Hepatocyte (in vitro differentiated cells): ENCODE results near the gene ZNF521. TPM values are rescaled to one million over a fixed set of nuclear protein-coding genes. Genes with fewer than 3 reads are reported as not detected.

ENCODE experiments used
- DNase-seq: peaks from one replicate; pipeline ENCODE4 v3.0.0-alpha.2; 2016; ENCODE audit warnings: low spot score
- H2AFZ ChIP-seq: fragments of 200-600 bp; sonication (generic); 2 replicates; pipeline ENCODE4 v1.6.0; 2016; ENCODE audit warnings: antibody characterized with exemption, mild to moderate bottlenecking
- H3K27ac ChIP-seq: fragments of 200-600 bp; sonication (generic); 2 replicates; pipeline ENCODE4 v1.5.1; 2016; ENCODE audit warnings: mild to moderate bottlenecking
- H3K27me3 ChIP-seq: fragments of 200-600 bp; sonication (generic); 2 replicates; pipeline ENCODE4 v1.6.1; 2016
- H3K36me3 ChIP-seq: fragments of 200-600 bp; sonication (generic); replicated peaks from 2 replicates; pipeline ENCODE4 v1.5.1; 2016; ENCODE audit warnings: low read depth; ENCODE audit not compliant: insufficient read depth
- H3K4me1 ChIP-seq: fragments of 200-600 bp; sonication (generic); 2 replicates; pipeline ENCODE4 v1.5.1; 2016; ENCODE audit warnings: mild to moderate bottlenecking, moderate library complexity; ENCODE audit not compliant: insufficient read depth
- H3K4me2 ChIP-seq: fragments of 200-600 bp; sonication (generic); 2 replicates; pipeline ENCODE4 v1.6.0; 2016
- H3K4me3 ChIP-seq: fragments of 200-600 bp; sonication (generic); 2 replicates; pipeline ENCODE4 v1.5.1; 2016; ENCODE audit warnings: mild to moderate bottlenecking
- H3K79me2 ChIP-seq: fragments of 200-600 bp; sonication (generic); 2 replicates; pipeline ENCODE4 v1.6.0; 2017; ENCODE audit warnings: mild to moderate bottlenecking
- H3K9me2 ChIP-seq: fragments of 200-600 bp; sonication (generic); replicated peaks from 2 replicates; pipeline ENCODE4 v1.6.0; 2017; ENCODE audit warnings: mild to moderate bottlenecking; ENCODE audit not compliant: insufficient read depth
- H3K9me3 ChIP-seq: fragments of 200-600 bp; sonication (generic); 2 replicates; pipeline ENCODE4 v1.5.1; 2016; ENCODE audit warnings: low read depth, mild to moderate bottlenecking
- H4K20me1 ChIP-seq: fragments of 200-600 bp; sonication (generic); 2 replicates; pipeline ENCODE4 v1.6.0; 2016; ENCODE audit warnings: mild to moderate bottlenecking; ENCODE audit not compliant: insufficient read depth, poor library complexity, severe bottlenecking
- EZH2 ChIP-seq: fragments of 200-600 bp; sonication (generic); IDR thresholded peaks from 2 replicates; pipeline ENCODE4 v1.6.1; 2016; ENCODE audit warnings: antibody characterized with exemption, mild to moderate bottlenecking, borderline replicate concordance
- EZH2phosphoT487 ChIP-seq: fragments of 200-600 bp; sonication (generic); IDR thresholded peaks from one replicate; pipeline ENCODE4 v1.6.1; 2018; ENCODE audit warnings: antibody characterized with exemption, mild to moderate bottlenecking, low read depth, moderate library complexity; ENCODE audit not compliant: unreplicated experiment, severe bottlenecking
- WGBS: methylation state at CpG from one replicate; pipeline ENCODE4 v1.1.6; 2016; ENCODE audit warnings: low lambda C conversion rate; ENCODE audit errors: missing lambda C conversion rate; 5-methylcytosine and 5-hydroxymethylcytosine counted together
- polyA plus RNA-seq: library from polyadenylated mRNA; unstranded; fragments of >200 nt; fragmentation: Nextera tagmentation; extraction: Ambion mirVana; gene quantifications from 2 replicates; pipeline ENCODE4 v1.2.1, GENCODE V29; 2016
- total RNA-seq: library from RNA; depleted of rRNA; stranded (reverse); fragments of >200 nt; gene quantifications from 2 replicates; pipeline ENCODE4 v1.2.3, GENCODE V29; 2014
- TF ChIP-seq, protein P1 (sequence below): fragments of 200-600 bp; sonication (generic); IDR thresholded peaks from 2 replicates; pipeline ENCODE4 v1.5.1; 2016; ENCODE audit warnings: antibody characterized with exemption, mild to moderate bottlenecking; ENCODE audit not compliant: poor library complexity

Gene ZNF521
- total and polyA plus RNA-seq, 2 experiments from 2014 or later = 9.0 to 16.3 TPM

DNA sequence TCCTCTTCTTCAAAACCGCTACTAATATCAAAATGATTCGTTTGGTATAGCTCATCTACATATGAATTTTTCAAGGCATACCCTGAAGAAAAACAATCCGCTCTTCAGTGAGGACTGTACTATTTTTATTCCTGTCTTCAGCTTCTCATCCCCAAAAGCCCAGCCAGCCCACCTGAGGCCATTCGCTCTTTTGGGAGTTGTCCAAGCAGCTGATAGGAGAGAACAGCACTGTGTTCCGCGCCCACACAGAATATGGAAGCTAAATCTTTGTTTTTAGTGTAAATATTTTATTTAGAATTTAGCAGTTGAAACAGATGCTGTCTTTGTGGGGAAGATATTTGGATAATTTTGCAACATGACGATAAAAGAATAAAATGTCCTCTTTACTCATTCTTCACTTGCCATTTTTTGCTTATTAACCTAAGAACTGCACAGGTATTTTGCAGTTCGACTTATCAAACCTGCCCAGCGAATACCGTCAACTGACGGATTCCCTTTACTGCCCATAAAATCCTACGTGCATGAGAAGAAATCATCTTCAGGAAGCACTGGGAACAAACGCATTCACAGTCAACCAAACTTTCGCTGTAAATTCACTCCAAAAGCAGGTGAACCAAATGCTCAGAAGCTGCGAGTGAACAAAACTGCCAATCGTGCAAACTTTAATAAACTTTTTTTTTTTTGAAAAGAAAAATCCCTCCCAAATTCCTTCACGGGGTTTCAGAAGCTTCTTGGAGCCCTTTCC lies 3.4 kb downstream of the ZNF521 start:
- Histone ChIP-seq H2AFZ (no peak overlapping the region), H3K27ac (peak overlapping the region; percentile 86)

DNA sequence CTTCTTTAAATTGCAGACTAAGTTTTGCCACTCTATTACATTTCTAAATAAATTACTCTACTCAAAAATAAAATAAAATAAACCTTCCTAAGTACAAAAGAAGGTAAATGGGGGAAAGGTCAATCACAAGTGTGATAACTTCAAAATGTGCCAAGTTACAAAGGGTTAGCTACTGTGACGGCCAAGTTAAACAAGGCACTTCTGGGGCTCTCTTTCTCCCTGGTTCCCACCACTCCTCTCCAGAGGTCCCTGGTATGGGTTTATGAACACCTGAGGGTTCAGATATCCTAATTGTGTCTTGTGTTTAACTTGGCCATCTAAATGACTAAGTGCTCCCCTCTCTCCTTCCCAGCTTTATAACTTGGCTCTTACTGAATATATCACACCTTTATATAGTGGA lies 5.4 kb downstream of the ZNF521 start:
- TF ChIP-seq, protein P1, sequence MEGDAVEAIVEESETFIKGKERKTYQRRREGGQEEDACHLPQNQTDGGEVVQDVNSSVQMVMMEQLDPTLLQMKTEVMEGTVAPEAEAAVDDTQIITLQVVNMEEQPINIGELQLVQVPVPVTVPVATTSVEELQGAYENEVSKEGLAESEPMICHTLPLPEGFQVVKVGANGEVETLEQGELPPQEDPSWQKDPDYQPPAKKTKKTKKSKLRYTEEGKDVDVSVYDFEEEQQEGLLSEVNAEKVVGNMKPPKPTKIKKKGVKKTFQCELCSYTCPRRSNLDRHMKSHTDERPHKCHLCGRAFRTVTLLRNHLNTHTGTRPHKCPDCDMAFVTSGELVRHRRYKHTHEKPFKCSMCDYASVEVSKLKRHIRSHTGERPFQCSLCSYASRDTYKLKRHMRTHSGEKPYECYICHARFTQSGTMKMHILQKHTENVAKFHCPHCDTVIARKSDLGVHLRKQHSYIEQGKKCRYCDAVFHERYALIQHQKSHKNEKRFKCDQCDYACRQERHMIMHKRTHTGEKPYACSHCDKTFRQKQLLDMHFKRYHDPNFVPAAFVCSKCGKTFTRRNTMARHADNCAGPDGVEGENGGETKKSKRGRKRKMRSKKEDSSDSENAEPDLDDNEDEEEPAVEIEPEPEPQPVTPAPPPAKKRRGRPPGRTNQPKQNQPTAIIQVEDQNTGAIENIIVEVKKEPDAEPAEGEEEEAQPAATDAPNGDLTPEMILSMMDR = no peak
- TF ChIP-seq EZH2phosphoT487 = no peak
- no peak for TF ChIP-seq EZH2
- H3K9me2 ChIP-seq = no peaks in the 10 kb centered on the region
- H3K4me3 ChIP-seq = no peak overlapping the region
- H3K27me3 ChIP-seq = peaks cover 49% of the 10 kb centered on the region
- no peaks in the 10 kb centered on the region for H3K9me3 ChIP-seq
- no peak for DNase-seq
- H3K79me2 ChIP-seq = peaks cover 40% of the 10 kb centered on the region
- no peak overlapping the region for H3K27ac ChIP-seq
- no peak overlapping the region for H3K4me2 ChIP-seq
- 69% methylated on average over 1 of the region's 1 CpG for WGBS
- H3K36me3 ChIP-seq = no peaks in the 10 kb centered on the region
- no peaks in the 10 kb centered on the region for H3K4me1 ChIP-seq
- H2AFZ ChIP-seq = no peak overlapping the region
- no peaks in the 10 kb centered on the region for H4K20me1 ChIP-seq

More for the DNA sequence above, 3.4 kb downstream of the ZNF521 start:
- TF ChIP-seq EZH2phosphoT487 = no peak
- peak; percentile 87 for TF ChIP-seq EZH2
- TF ChIP-seq, protein P1 = no peak
- H3K4me1 ChIP-seq = no peaks in the 10 kb centered on the region
- DNase-seq = no peak
- peaks cover 59% of the 10 kb centered on the region for H3K27me3 ChIP-seq
- H3K9me2 ChIP-seq = no peaks in the 10 kb centered on the region
- WGBS = 34% methylated on average over 17 of the region's 17 CpGs
- peak overlapping the region; percentile 83 for H3K4me3 ChIP-seq
- peaks cover 34% of the 10 kb centered on the region for H3K79me2 ChIP-seq
- H4K20me1 ChIP-seq = no peaks in the 10 kb centered on the region
- H3K4me2 ChIP-seq = peak overlapping the region; percentile 89
- no peaks in the 10 kb centered on the region for H3K36me3 ChIP-seq
- H3K9me3 ChIP-seq = no peaks in the 10 kb centered on the region

DNA sequence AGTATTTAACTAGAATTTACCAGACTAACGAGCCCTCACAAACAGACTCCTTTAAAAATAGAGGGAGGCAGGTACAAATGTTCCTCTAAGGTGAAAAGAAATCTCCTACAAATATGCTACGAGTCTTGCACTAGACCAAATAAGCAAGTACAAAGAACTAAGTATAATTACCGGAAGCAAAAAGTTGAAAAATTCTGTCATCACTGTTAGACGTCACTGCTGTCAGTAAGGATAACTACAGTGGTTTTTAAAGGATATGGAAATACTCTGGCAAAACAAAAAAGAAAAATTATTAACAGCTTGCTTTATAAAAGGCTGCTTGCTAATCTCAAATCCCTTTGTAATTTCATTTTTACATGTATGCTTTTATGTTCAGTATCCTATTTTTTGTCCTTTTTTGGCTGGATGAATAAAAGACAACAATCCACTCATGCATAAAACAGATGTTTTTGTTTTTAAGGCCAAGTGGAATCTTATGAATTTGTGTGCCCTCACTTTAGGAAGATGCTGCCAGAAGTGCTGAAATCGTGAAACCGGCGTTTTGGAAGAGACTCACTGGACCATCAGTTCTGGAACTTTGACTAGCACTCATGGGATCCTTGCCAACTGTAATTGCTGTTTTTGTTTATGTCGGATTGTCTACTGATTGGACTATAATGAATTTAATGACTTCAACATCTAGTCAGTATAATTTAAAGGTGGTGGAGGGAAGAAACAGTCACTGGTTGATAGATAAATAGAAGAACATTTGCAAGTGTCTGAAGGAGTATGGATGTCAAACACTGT lies 6.7 kb downstream of the ZNF521 start:
- WGBS = 67% methylated on average over 8 of the region's 8 CpGs
- Histone ChIP-seq H3K4me2 (peak overlapping the region; percentile 19), H3K4me3 (no peak overlapping the region), H3K27me3 (peaks cover 46% of the 10 kb centered on the region), H4K20me1 (no peaks in the 10 kb centered on the region), H3K27ac (no peak overlapping the region), H3K4me1 (no peaks in the 10 kb centered on the region), H3K9me2 (no peaks in the 10 kb centered on the region), H3K79me2 (peaks cover 40% of the 10 kb centered on the region), H3K9me3 (no peaks in the 10 kb centered on the region), H3K36me3 (no peaks in the 10 kb centered on the region), H2AFZ (no peak overlapping the region)
- TF ChIP-seq EZH2 (no peak), EZH2phosphoT487 (no peak)
- TF ChIP-seq, protein P1 = no peak
- DNase-seq = no peak
